HL-60 (cell line): ENCODE results near the gene SMIM24.

ENCODE experiments used
- GABPA ChIP-seq: IDR thresholded peaks from 2 replicates; pipeline ENCODE4 v1.6.1; 2012; ENCODE audit warnings: low read depth
- SPI1 ChIP-seq: IDR thresholded peaks from 2 replicates; pipeline ENCODE4 v1.6.1; 2012; ENCODE audit warnings: low read depth, mild to moderate bottlenecking, borderline replicate concordance
- TF ChIP-seq, protein P1 (sequence below): IDR thresholded peaks from one replicate; pipeline ENCODE4 v1.5.1; 2011; ENCODE audit warnings: low read length, control low read depth, inconsistent platforms; ENCODE audit not compliant: insufficient read depth
- TF ChIP-seq, protein P2 (sequence below): IDR thresholded peaks from 2 replicates; pipeline ENCODE4 v1.6.1; 2012; ENCODE audit warnings: low read depth; ENCODE audit not compliant: insufficient replicate concordance

DNA sequence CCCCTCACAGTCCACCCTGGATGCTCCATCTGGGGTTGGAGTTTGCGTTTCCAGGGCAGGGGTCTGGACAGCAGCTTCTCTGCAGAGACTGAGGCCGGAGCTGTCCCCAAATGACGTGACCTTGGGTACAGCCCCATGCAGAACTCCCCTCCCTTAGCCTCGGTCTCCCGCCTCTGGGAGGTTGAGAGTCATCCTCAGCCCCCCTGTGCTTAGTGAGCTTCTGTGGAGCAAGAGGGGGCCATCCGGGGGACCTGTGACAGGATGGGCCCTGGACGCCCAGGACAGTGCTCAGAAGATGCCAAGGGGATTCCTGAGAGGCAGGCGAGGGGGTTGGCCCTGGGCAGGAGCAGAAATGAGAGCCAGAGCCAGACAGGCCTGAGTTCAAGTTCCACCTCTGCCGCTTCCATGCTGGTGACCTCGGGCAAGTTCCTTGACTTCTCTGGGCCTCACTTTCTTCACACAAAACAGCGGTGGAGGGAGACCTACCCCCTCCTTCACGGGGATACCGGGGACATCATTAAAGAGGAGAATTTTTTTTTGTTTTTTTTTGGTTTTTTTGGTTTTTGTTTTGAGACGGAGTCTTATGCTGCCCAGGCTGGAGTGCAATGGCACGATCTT is 20.3 kb downstream of the SMIM24 start:
- TF ChIP-seq, protein P1, sequence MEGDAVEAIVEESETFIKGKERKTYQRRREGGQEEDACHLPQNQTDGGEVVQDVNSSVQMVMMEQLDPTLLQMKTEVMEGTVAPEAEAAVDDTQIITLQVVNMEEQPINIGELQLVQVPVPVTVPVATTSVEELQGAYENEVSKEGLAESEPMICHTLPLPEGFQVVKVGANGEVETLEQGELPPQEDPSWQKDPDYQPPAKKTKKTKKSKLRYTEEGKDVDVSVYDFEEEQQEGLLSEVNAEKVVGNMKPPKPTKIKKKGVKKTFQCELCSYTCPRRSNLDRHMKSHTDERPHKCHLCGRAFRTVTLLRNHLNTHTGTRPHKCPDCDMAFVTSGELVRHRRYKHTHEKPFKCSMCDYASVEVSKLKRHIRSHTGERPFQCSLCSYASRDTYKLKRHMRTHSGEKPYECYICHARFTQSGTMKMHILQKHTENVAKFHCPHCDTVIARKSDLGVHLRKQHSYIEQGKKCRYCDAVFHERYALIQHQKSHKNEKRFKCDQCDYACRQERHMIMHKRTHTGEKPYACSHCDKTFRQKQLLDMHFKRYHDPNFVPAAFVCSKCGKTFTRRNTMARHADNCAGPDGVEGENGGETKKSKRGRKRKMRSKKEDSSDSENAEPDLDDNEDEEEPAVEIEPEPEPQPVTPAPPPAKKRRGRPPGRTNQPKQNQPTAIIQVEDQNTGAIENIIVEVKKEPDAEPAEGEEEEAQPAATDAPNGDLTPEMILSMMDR = no peak
- TF ChIP-seq SPI1 (no peak), GABPA (no peak)
- TF ChIP-seq, protein P2, sequence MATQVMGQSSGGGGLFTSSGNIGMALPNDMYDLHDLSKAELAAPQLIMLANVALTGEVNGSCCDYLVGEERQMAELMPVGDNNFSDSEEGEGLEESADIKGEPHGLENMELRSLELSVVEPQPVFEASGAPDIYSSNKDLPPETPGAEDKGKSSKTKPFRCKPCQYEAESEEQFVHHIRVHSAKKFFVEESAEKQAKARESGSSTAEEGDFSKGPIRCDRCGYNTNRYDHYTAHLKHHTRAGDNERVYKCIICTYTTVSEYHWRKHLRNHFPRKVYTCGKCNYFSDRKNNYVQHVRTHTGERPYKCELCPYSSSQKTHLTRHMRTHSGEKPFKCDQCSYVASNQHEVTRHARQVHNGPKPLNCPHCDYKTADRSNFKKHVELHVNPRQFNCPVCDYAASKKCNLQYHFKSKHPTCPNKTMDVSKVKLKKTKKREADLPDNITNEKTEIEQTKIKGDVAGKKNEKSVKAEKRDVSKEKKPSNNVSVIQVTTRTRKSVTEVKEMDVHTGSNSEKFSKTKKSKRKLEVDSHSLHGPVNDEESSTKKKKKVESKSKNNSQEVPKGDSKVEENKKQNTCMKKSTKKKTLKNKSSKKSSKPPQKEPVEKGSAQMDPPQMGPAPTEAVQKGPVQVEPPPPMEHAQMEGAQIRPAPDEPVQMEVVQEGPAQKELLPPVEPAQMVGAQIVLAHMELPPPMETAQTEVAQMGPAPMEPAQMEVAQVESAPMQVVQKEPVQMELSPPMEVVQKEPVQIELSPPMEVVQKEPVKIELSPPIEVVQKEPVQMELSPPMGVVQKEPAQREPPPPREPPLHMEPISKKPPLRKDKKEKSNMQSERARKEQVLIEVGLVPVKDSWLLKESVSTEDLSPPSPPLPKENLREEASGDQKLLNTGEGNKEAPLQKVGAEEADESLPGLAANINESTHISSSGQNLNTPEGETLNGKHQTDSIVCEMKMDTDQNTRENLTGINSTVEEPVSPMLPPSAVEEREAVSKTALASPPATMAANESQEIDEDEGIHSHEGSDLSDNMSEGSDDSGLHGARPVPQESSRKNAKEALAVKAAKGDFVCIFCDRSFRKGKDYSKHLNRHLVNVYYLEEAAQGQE = no peak
